ENCODE measurements around the gene FBXO15. TPM values are rescaled to one million over a fixed set of nuclear protein-coding genes. Genes with fewer than 3 reads are reported as not detected.

FBXO15 gene
- total RNA-seq, 1 experiment from 2014 or later: 0.39 TPM

- no peak overlapping the region for H3K23ac ChIP-seq (ENCODE audit: insufficient read length, low read depth, low read length)
- no peaks in the 10 kb centered on the region for H3K23me2 ChIP-seq (ENCODE audit: insufficient read length, low read depth, low read length, poor library complexity, severe bottlenecking)
- H3K27ac ChIP-seq (ENCODE audit: insufficient read length, low read depth, low read length): no peak overlapping the region
- no peak overlapping the region for H2BK20ac ChIP-seq (ENCODE audit: low read depth, low read length, poor library complexity, severe bottlenecking)
- H2BK15ac ChIP-seq (ENCODE audit: low read depth, low read length): no peak overlapping the region
- no peak overlapping the region for H3K18ac ChIP-seq (ENCODE audit: insufficient read length, low read depth, low read length)
- Mint-ChIP-seq H3K4me1 (peaks cover 6 to 11% of the 10 kb centered on the region in 2 experiments; a peak in 3 of 4 replicates), H3K27me3 (ENCODE audit: low read depth) (peaks cover 13% of the 10 kb centered on the region), H3K27ac (no peak overlapping the region), H3K4me3 (no peak overlapping the region), H3K36me3 (ENCODE audit: insufficient read depth in 1 of 3, low read depth in 3 of 3) (no peaks in the 10 kb centered on the region; a peak in 1 of 7 replicates), H3K9me3 (no peaks in the 10 kb centered on the region)
- H3K4ac ChIP-seq (ENCODE audit: low read depth, low read length): no peak overlapping the region
- no peak overlapping the region for H3K56ac ChIP-seq (ENCODE audit: insufficient read length, low read depth, low read length)
- H3K9me3 ChIP-seq (ENCODE audit: control insufficient read depth, low read depth, low read length): no peaks in the 10 kb centered on the region
- no CpG with 5 or more reads among the region's 2 CpGs for WGBS (ENCODE audit: extremely low coverage, insufficient read length, low lambda C conversion rate)
- no peak overlapping the region for H4K5ac ChIP-seq (ENCODE audit: insufficient read length, low read depth, low read length)
- no peak overlapping the region for H4K8ac ChIP-seq (replicated peaks; ENCODE audit: insufficient read length, low read depth, low read length)
- no peak overlapping the region for H3K14ac ChIP-seq (ENCODE audit: insufficient read depth, low read length)
- H3K4me2 ChIP-seq (ENCODE audit: insufficient read depth, insufficient read length, low read length): no peak overlapping the region
- H2BK12ac ChIP-seq (ENCODE audit: insufficient read length, low read depth, low read length): no peak overlapping the region
- H2AFZ ChIP-seq (ENCODE audit: low read length): no peak overlapping the region
- H3K79me1 ChIP-seq (ENCODE audit: insufficient read depth, low read depth, low read length, poor library complexity, severe bottlenecking): no peaks in the 10 kb centered on the region
- H3K9ac ChIP-seq (ENCODE audit: extremely low read depth, insufficient read length, low read length): no peak overlapping the region
- no peak for TF ChIP-seq CTCF (conservative IDR thresholded peaks at IDR 0.05)
- H3K4me1 ChIP-seq (ENCODE audit: insufficient read depth, low read length): 0 out of 2 replicates have a peak, but pooled peaks cover 3% of the 10 kb centered on the region
- no peak overlapping the region for H4K91ac ChIP-seq (ENCODE audit: insufficient read length, low read depth, low read length)
- no peak overlapping the region for H2BK120ac ChIP-seq (ENCODE audit: low read depth, low read length, poor library complexity, severe bottlenecking)
- DNase-seq: no peak
- no peaks in the 10 kb centered on the region for H3K79me2 ChIP-seq (ENCODE audit: insufficient read depth, low read length)
- no peak overlapping the region for H2BK5ac ChIP-seq (ENCODE audit: insufficient read length, low read length)
- H3T11ph ChIP-seq (ENCODE audit: low read length): no peak overlapping the region
- H4K20me1 ChIP-seq (ENCODE audit: control insufficient read depth, insufficient read depth, insufficient read length): no peaks in the 10 kb centered on the region
- H3K27me3 ChIP-seq (ENCODE audit: insufficient read depth, low read length): no peaks in the 10 kb centered on the region
- no peak overlapping the region for H2AK5ac ChIP-seq (ENCODE audit: insufficient read length, low read length)
Observed at GRCh38 chr18:74141667-74142066, 6.0 kb downstream of the FBXO15 start.

Measured in H9 (cell line).